ENCODE measurements around the gene UBA1.

The UBA1 gene

GRCh38 chrX:47201345-47201944 lies 7.8 kb downstream of the UBA1 start:
- TF ChIP-seq CTCF (IDR thresholded peaks at IDR 0.05) = no peak

- no peak for TF ChIP-seq CTCF (IDR thresholded peaks at IDR 0.05)
Observed at GRCh38 chrX:47202316-47202715, 8.7 kb downstream of the UBA1 start.

GRCh38 chrX:47202877-47203276 lies 9.2 kb downstream of the UBA1 start:
- TF ChIP-seq CTCF (IDR thresholded peaks at IDR 0.05) = no peak

- no peak for TF ChIP-seq CTCF (IDR thresholded peaks at IDR 0.05)
Observed at GRCh38 chrX:47204970-47205369, 11.3 kb downstream of the UBA1 start.

- TF ChIP-seq CTCF (IDR thresholded peaks at IDR 0.05) = no peak
Observed at GRCh38 chrX:47206316-47206715, 12.7 kb downstream of the UBA1 start.

- no peak for TF ChIP-seq CTCF (IDR thresholded peaks at IDR 0.05)
Observed at GRCh38 chrX:47208108-47208507, 14.5 kb downstream of the UBA1 start.

GRCh38 chrX:47209508-47210238 lies 16.0 kb downstream of the UBA1 start:
- no peak for TF ChIP-seq CTCF (IDR thresholded peaks at IDR 0.05)

Measured in LNCAP (cell line).